Neural progenitor cell (in vitro differentiated cells): ENCODE data around the gene CHST12.

Experiments
- CTCF ChIP-seq: fragments of 200-600 bp; sonication (generic); IDR thresholded peaks from 2 replicates; pipeline ENCODE4 v1.5.1; 2017; ENCODE audit warnings: antibody characterized with exemption, mild to moderate bottlenecking
- EZH2 ChIP-seq: fragments of 200-600 bp; sonication (generic); IDR thresholded peaks from 2 replicates; pipeline ENCODE4 v1.6.1; 2017; ENCODE audit warnings: antibody characterized with exemption, mild to moderate bottlenecking, moderate library complexity
- EZH2phosphoT487 ChIP-seq: fragments of 200-600 bp; sonication (generic); IDR thresholded peaks from 2 replicates; pipeline ENCODE4 v1.6.1; 2017; ENCODE audit warnings: antibody characterized with exemption

- TF ChIP-seq EZH2phosphoT487, result no peak
- no peak for TF ChIP-seq CTCF
- no peak for TF ChIP-seq EZH2
Measured at GRCh38 chr7:2473496-2474180, 70.2 kb downstream of the CHST12 start.
